GM12875 (cell line): ENCODE results near the gene CNTNAP2.

Experiments used
- H3K4me3 ChIP-seq: one replicate; pipeline ENCODE4 v1.5.1; 2011; ENCODE audit warnings: low read depth, low read length, control low read depth
- CTCF ChIP-seq: IDR thresholded peaks from 2 replicates; pipeline ENCODE4 v1.5.1; 2011; ENCODE audit warnings: low read depth, mild to moderate bottlenecking, control low read depth, inconsistent platforms, low read length, moderate library complexity, borderline replicate concordance; ENCODE audit not compliant: insufficient read depth

Gene CNTNAP2

DNA sequence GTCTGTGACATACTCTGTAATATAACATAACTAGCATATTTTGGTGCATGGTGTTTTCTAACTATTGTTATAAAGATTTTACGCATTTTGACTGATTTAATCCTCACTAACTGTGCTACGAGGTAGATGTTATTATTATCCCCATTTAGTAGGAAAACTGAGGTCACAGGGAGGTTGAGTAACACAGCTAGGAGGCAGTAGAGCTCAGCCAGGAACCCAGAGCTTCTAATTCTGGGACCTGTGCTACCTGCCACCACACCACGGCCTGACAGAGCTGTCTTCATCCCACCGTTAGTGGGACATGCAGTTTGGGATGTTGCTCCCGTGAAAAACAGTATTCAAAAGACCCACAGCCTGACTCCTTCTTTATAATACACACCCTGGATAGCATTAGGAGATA lies 962.5 kb downstream of the CNTNAP2 start:
- no peak for TF ChIP-seq CTCF
- no peak overlapping the region for H3K4me3 ChIP-seq

DNA sequence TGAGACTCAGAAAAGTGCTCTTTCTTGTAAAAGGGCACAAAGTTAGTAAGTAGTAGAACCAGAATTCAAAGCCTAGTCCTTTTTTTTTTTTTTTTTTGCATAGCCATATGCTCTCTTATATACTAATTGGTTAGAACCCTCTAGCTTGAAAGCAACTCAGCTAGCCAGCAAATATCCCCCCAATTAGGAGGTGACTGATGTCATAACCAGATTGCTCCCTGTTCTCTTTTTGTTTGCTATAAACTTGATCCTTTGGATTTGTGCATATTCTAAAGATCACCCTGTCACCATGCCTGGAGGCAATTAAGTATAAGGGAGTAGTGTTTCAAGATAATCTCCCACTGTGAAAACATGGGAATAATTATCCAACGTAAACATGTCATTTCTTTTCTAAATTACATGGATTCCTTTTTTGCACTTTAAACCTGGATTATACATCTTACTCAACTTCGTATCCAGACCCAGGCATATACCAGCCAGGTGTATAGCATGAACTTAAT lies 963.4 kb downstream of the CNTNAP2 start:
- no peak for TF ChIP-seq CTCF
- no peak overlapping the region for H3K4me3 ChIP-seq

DNA sequence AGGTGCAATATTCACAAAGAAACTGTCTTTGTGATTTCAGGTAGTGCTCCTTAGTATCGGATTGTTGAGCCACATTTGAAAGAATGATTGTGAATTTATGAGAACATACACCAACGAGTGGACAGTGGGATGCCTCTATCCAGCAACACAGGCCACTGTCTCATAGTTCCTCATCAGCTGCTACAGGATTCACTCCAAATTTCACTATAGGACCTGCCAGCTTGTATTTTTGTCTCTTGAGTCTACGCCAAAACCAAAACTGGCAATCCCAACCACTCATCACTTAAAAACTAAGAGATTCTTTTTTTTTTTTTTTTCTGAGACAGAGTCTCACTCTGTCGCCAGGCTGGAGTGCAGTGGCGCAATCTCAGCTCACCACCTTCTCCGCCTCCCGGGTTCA lies 964.5 kb downstream of the CNTNAP2 start:
- no peak for TF ChIP-seq CTCF
- no peak overlapping the region for H3K4me3 ChIP-seq

DNA sequence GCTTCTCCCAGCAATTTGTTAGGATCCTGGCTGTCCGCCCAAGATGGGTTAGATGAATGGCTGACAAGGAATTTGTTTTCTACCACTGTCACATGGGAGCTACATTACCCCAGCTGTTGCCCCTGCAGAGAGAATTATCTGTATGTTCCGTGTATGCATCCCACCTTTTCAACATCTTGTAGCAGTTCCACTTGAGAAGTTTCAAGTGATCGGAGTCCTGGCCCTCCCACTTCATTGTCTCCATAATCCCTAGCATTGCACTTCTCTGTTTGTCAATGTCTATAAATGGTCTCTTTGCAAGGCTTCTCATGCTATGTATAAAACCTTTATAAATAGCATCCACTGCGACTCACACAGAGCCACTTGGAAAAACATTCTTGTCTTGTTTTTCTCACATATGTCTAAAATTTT lies 972.5 kb downstream of the CNTNAP2 start:
- no peak overlapping the region for H3K4me3 ChIP-seq
- no peak for TF ChIP-seq CTCF

GRCh38 chr7:147089608-147090007 lies 973.0 kb downstream of the CNTNAP2 start:
- no peak for TF ChIP-seq CTCF
- H3K4me3 ChIP-seq: no peak overlapping the region

DNA sequence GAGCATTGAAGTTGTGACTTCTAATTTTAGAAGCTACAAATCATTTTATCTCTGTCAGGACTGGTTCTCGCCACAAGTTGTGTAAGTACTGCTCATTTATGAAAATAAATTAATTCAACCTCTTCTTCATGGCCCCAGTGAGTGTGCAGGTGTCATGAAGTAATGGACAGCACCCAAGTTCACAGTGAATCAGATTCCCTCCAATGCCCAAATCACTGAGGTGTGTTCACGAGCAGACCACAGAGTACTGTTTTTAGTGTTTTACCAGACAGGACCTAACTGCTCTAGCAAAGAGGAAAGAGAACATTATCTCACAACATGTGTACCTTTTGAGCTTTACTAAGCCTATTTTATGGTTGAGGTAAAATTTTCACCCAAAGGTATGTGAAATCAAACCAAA lies 980.0 kb downstream of the CNTNAP2 start:
- H3K4me3 ChIP-seq: no peak overlapping the region
- TF ChIP-seq CTCF: no peak

DNA sequence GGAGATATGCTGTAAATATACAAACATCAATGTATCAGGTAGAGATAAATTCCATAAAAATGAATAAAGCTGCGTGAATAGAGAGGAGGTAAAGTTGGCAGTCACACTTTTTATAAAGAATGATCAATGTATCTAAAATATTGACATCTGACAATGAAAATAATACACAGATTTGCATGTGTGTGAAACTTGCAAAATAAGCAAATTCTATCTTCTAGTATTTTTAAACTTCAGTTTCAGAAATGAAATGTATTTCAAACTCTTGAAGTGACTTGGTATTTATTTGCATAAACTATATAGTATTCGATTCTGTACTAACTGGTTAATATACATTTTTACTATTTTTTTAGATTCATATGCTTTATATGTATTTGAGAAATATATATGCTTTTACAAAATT lies 986.6 kb downstream of the CNTNAP2 start:
- no peak for TF ChIP-seq CTCF

More for the DNA sequence above, 986.6 kb downstream of the CNTNAP2 start:
- no peak overlapping the region for H3K4me3 ChIP-seq
